T-helper 2 cell treated with Interferon-gamma antibody and Interleukin-4, amounts not matched to agents 5 μg/mL and 100 μg/mL, for 36 hours (primary cell): ENCODE data around the gene ABI3BP.

ENCODE experiments used
- DNase-seq: peaks from one replicate; pipeline ENCODE4 v3.0.0; 2021; ENCODE audit warnings: low spot score
- H3K27ac Mint-ChIP-seq: one replicate; pipeline ENCODE4 v1.8.0; 2021; ENCODE audit warnings: mild to moderate bottlenecking, mixed read lengths
- H3K27me3 Mint-ChIP-seq: one replicate; pipeline ENCODE4 v1.8.0; 2021; ENCODE audit warnings: low read depth, mixed read lengths
- H3K36me3 Mint-ChIP-seq: one replicate; pipeline ENCODE4 v1.8.0; 2021; ENCODE audit warnings: low read depth, mixed read lengths
- H3K4me1 Mint-ChIP-seq: one replicate; pipeline ENCODE4 v1.8.0; 2021; ENCODE audit warnings: low read depth, mixed read lengths
- H3K4me3 Mint-ChIP-seq: one replicate; pipeline ENCODE4 v1.8.0; 2022; ENCODE audit warnings: mild to moderate bottlenecking, moderate library complexity, mixed read lengths
- H3K9me3 Mint-ChIP-seq: one replicate; pipeline ENCODE4 v1.8.0; 2021; ENCODE audit warnings: mixed read lengths

The ABI3BP gene

GRCh38 chr3:101009386-101009785 is 16.2 kb upstream of the ABI3BP start:
- H3K27me3 Mint-ChIP-seq: no peaks in the 10 kb centered on the region
- H3K4me3 Mint-ChIP-seq: no peak overlapping the region
- H3K4me1 Mint-ChIP-seq: no peaks in the 10 kb centered on the region
- H3K9me3 Mint-ChIP-seq: peaks cover 17% of the 10 kb centered on the region
- no peak overlapping the region for H3K27ac Mint-ChIP-seq
- no peak for DNase-seq
- no peaks in the 10 kb centered on the region for H3K36me3 Mint-ChIP-seq

DNA sequence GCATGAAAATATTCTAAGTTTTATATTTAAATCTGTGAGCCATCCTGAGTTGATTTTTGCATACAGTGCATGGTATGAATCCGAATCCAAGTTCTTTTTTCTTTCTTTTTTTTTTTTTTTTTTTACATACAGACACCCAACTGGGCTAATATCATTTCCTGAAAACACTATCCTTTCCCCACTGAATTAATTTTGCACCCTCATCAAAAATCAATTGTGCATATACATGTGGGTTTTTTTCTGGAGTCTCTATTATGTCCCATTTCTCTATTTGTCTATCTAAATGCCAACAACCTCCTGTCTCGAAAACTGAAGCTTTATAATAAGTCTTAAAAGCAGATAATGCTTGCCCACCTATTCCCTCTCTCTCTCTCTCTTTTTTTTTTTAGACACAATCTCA is 5.9 kb upstream of the ABI3BP start:
- no peak overlapping the region for H3K4me3 Mint-ChIP-seq
- H3K36me3 Mint-ChIP-seq: no peaks in the 10 kb centered on the region
- no peaks in the 10 kb centered on the region for H3K9me3 Mint-ChIP-seq
- DNase-seq: no peak
- H3K27ac Mint-ChIP-seq: no peak overlapping the region
- no peaks in the 10 kb centered on the region for H3K4me1 Mint-ChIP-seq
- H3K27me3 Mint-ChIP-seq: peaks cover 5% of the 10 kb centered on the region

DNA sequence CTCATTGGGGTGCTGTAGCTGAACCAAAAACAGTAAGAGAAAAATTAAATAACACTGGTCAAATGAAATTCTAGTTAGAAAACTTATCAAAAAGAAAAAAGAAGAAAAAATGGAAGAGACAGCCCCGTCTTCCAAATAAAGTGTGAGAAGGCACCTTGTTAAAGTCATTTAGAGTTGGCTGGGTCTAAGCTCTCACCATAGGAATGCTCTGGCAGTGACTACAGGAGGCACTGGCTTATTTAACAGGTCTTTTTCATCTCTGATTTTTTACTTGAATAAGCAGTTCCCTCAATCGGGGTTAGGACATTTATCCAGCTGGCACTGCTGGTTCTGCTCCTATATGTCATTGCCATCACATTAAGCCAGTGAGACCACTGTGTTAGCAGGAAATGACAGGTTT is 1.6 kb upstream of the ABI3BP start:
- no peaks in the 10 kb centered on the region for H3K4me1 Mint-ChIP-seq
- H3K36me3 Mint-ChIP-seq: no peaks in the 10 kb centered on the region
- H3K27ac Mint-ChIP-seq: no peak overlapping the region
- H3K9me3 Mint-ChIP-seq: no peaks in the 10 kb centered on the region
- peaks cover 9% of the 10 kb centered on the region for H3K27me3 Mint-ChIP-seq
- H3K4me3 Mint-ChIP-seq: no peak overlapping the region
- DNase-seq: no peak

GRCh38 chr3:100994187-100994586 is 966 bp upstream of the ABI3BP start:
- no peak for DNase-seq
- no peak overlapping the region for H3K27ac Mint-ChIP-seq
- no peaks in the 10 kb centered on the region for H3K4me1 Mint-ChIP-seq
- no peaks in the 10 kb centered on the region for H3K36me3 Mint-ChIP-seq
- H3K9me3 Mint-ChIP-seq: no peaks in the 10 kb centered on the region
- peaks cover 9% of the 10 kb centered on the region for H3K27me3 Mint-ChIP-seq
- no peak overlapping the region for H3K4me3 Mint-ChIP-seq

GRCh38 chr3:100992231-100993012 is 799 bp downstream of the ABI3BP start:
- H3K27me3 Mint-ChIP-seq: peaks cover 9% of the 10 kb centered on the region
- no peak overlapping the region for H3K4me3 Mint-ChIP-seq
- H3K4me1 Mint-ChIP-seq: no peaks in the 10 kb centered on the region
- H3K27ac Mint-ChIP-seq: no peak overlapping the region
- H3K36me3 Mint-ChIP-seq: no peaks in the 10 kb centered on the region
- no peak for DNase-seq
- H3K9me3 Mint-ChIP-seq: no peaks in the 10 kb centered on the region

GRCh38 chr3:100988080-100988479 is 5.1 kb downstream of the ABI3BP start:
- Mint-ChIP-seq H3K27me3 (peaks cover 2% of the 10 kb centered on the region), H3K4me1 (no peaks in the 10 kb centered on the region), H3K27ac (no peak overlapping the region), H3K4me3 (no peak overlapping the region), H3K9me3 (no peaks in the 10 kb centered on the region), H3K36me3 (no peaks in the 10 kb centered on the region)
- no peak for DNase-seq

- H3K4me3 Mint-ChIP-seq: no peak overlapping the region
- H3K27me3 Mint-ChIP-seq: no peaks in the 10 kb centered on the region
- no peak for DNase-seq
- no peaks in the 10 kb centered on the region for H3K36me3 Mint-ChIP-seq
- no peak overlapping the region for H3K27ac Mint-ChIP-seq
- no peaks in the 10 kb centered on the region for H3K9me3 Mint-ChIP-seq
- H3K4me1 Mint-ChIP-seq: no peaks in the 10 kb centered on the region
These were observed 8.9 kb downstream of the ABI3BP start for GRCh38 chr3:100984308-100984707.

GRCh38 chr3:100982710-100983109 is 10.5 kb downstream of the ABI3BP start:
- no peaks in the 10 kb centered on the region for H3K27me3 Mint-ChIP-seq
- H3K9me3 Mint-ChIP-seq: no peaks in the 10 kb centered on the region
- DNase-seq: no peak
- H3K4me3 Mint-ChIP-seq: no peak overlapping the region
- no peak overlapping the region for H3K27ac Mint-ChIP-seq
- H3K36me3 Mint-ChIP-seq: no peaks in the 10 kb centered on the region
- no peaks in the 10 kb centered on the region for H3K4me1 Mint-ChIP-seq

DNA sequence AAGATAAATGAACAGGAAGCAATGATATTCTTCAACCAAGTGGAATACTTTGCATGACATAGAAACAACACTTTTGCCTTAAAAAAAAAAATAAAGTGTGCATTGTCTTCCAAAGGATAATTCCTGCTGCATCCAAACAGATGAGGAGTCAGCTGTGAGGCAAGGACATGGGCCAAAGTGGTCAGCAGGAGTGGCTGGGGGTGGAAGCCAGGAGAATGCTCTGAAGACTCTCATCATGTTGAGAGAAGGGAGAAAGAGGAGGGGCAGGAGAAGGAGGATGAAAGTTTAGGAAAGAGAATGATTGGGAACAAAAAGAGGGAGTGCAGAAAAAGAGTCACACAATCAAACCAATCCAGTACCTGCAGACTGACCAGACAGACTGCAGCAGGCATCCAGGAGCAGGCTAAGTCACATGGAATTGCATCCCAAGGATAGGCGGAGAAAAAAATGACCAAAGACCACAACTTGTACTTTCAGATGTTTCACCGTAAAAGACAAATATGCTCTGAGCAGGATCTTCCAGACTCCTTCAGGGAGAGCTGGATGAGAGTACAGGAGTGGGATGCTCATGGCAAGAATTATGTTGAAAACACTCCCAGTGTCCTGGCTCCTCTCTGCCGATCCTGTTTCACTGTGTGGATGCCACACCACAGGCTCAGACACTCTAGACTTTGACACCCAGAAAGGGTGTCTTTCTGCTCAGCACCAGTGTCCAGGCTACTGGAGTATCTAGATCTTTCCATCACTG is 11.9 kb downstream of the ABI3BP start:
- Mint-ChIP-seq H3K36me3 (no peaks in the 10 kb centered on the region), H3K4me1 (no peaks in the 10 kb centered on the region), H3K4me3 (no peak overlapping the region), H3K27me3 (no peaks in the 10 kb centered on the region), H3K27ac (no peak overlapping the region), H3K9me3 (no peaks in the 10 kb centered on the region)
- DNase-seq: no peak

GRCh38 chr3:100978011-100978659 is 15.1 kb downstream of the ABI3BP start:
- Mint-ChIP-seq H3K27me3 (no peaks in the 10 kb centered on the region), H3K27ac (no peak overlapping the region), H3K4me3 (no peak overlapping the region), H3K36me3 (no peaks in the 10 kb centered on the region), H3K4me1 (no peaks in the 10 kb centered on the region), H3K9me3 (no peaks in the 10 kb centered on the region)
- DNase-seq: no peak

DNA sequence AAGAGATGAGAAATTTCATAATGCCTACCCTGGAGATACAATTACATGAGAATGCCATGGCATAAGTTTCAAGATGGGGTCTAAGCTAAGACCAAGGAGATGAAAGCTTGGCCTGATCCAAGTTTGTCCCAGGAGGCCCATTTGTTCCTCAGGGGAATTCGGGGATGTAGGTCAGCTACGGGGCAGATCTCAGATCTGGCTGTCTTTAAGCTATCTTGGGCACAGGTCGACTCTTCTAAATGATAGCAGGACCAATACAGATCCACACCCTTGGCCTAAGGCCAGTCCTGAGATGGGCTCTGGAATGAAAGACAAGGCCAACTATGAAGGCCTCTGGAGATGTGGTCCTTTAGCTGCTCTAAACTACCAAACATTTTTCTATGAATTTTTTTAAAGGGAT is 16.6 kb downstream of the ABI3BP start:
- Mint-ChIP-seq H3K36me3 (no peaks in the 10 kb centered on the region), H3K4me1 (no peaks in the 10 kb centered on the region), H3K27me3 (no peaks in the 10 kb centered on the region), H3K27ac (no peak overlapping the region), H3K9me3 (no peaks in the 10 kb centered on the region), H3K4me3 (no peak overlapping the region)
- no peak for DNase-seq

DNA sequence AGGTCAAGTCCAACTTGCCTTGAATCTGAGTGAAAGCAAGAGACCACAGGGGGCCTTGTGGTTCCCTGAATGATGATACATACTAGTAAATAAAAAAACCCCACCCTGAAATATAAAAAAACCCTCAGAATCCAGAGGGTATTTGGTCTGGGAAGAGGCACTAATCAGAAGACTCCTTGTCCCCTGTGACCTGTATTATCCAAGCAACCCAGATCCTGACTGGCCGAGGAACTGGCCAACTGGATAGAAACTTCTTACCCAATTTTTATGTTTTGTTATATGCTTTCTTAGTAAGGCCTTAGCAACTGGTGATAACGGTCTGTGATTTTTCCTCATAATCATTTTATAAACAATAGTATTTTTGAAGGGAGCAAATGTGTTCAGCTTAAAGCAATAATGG is 17.5 kb downstream of the ABI3BP start:
- Mint-ChIP-seq H3K36me3 (no peaks in the 10 kb centered on the region), H3K27me3 (peaks cover 2% of the 10 kb centered on the region), H3K4me1 (no peaks in the 10 kb centered on the region), H3K9me3 (no peaks in the 10 kb centered on the region), H3K27ac (no peak overlapping the region), H3K4me3 (no peak overlapping the region)
- DNase-seq: no peak

- Mint-ChIP-seq H3K27me3 (peaks cover 2% of the 10 kb centered on the region), H3K9me3 (no peaks in the 10 kb centered on the region), H3K27ac (no peak overlapping the region), H3K4me1 (no peaks in the 10 kb centered on the region), H3K4me3 (no peak overlapping the region), H3K36me3 (no peaks in the 10 kb centered on the region)
- no peak for DNase-seq
These were observed 19.6 kb downstream of the ABI3BP start for GRCh38 chr3:100973594-100973993.

- DNase-seq: no peak
- Mint-ChIP-seq H3K27me3 (peaks cover 2% of the 10 kb centered on the region), H3K4me1 (no peaks in the 10 kb centered on the region), H3K4me3 (no peak overlapping the region), H3K36me3 (no peaks in the 10 kb centered on the region), H3K27ac (no peak overlapping the region), H3K9me3 (no peaks in the 10 kb centered on the region)
These were observed 20.4 kb downstream of the ABI3BP start for GRCh38 chr3:100972867-100973266.
